GM23338 (cell line): ENCODE measurements around the gene MAP3K5.

Source experiments
- CREB1 ChIP-seq: fragments of 250-450 bp; sonication (Bioruptor Pico); IDR thresholded peaks from 2 replicates; pipeline ENCODE4 v1.5.0; 2020; ENCODE audit warnings: low read depth, mild to moderate bottlenecking, moderate library complexity
- EZH2 ChIP-seq: fragments of 200-600 bp; sonication (generic); IDR thresholded peaks from one replicate; pipeline ENCODE4 v1.8.0; 2017; ENCODE audit warnings: antibody characterized with exemption, mild to moderate bottlenecking, low read depth; ENCODE audit not compliant: unreplicated experiment
- POLR2AphosphoS5 ChIP-seq: IDR thresholded peaks from 2 replicates; pipeline ENCODE4 v1.6.1; 2016; ENCODE audit warnings: antibody characterized with exemption, low read depth
- REST ChIP-seq: IDR thresholded peaks from one replicate; pipeline ENCODE4 v1.6.1; 2018; ENCODE audit warnings: antibody characterized with exemption; ENCODE audit not compliant: unreplicated experiment
- STAT1 ChIP-seq: IDR thresholded peaks from one replicate; pipeline ENCODE4 v1.6.1; 2016; ENCODE audit warnings: antibody characterized with exemption; ENCODE audit not compliant: unreplicated experiment
- ZNF114 ChIP-seq: fragments of 250-450 bp; sonication (Bioruptor Pico); IDR thresholded peaks from 2 replicates; pipeline ENCODE4 v1.5.0; 2020; ENCODE audit warnings: mild to moderate bottlenecking, moderate library complexity
- TF ChIP-seq, protein P1 (sequence below), 2 experiments: fragments of 200-600 bp in 1 of 2; sonication (generic) in 1 of 2; conservative IDR thresholded peaks; 2 replicates each; pipeline versions ENCODE4 v1.5.1 to v1.6.1; 2016 to 2017; ENCODE audit warnings: antibody characterized with exemption in 2 of 2, low read depth in 2 of 2, mild to moderate bottlenecking in 2 of 2, moderate library complexity in 1 of 2
- TF ChIP-seq, protein P2 (sequence below): IDR thresholded peaks from 2 replicates; pipeline ENCODE4 v1.6.1; 2016; ENCODE audit warnings: antibody characterized with exemption

GRCh38 chr6:136566007-136566487 is 226.2 kb downstream of the MAP3K5 start:
- TF ChIP-seq, protein P1, sequence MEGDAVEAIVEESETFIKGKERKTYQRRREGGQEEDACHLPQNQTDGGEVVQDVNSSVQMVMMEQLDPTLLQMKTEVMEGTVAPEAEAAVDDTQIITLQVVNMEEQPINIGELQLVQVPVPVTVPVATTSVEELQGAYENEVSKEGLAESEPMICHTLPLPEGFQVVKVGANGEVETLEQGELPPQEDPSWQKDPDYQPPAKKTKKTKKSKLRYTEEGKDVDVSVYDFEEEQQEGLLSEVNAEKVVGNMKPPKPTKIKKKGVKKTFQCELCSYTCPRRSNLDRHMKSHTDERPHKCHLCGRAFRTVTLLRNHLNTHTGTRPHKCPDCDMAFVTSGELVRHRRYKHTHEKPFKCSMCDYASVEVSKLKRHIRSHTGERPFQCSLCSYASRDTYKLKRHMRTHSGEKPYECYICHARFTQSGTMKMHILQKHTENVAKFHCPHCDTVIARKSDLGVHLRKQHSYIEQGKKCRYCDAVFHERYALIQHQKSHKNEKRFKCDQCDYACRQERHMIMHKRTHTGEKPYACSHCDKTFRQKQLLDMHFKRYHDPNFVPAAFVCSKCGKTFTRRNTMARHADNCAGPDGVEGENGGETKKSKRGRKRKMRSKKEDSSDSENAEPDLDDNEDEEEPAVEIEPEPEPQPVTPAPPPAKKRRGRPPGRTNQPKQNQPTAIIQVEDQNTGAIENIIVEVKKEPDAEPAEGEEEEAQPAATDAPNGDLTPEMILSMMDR (conservative IDR thresholded peaks at IDR 0.05; ENCODE audit: low read depth in 2 of 2): no peak
- TF ChIP-seq REST (no peak), STAT1 (no peak), POLR2AphosphoS5 (no peak), ZNF114 (CRISPR knock-in tag) (no peak), EZH2 (no peak), CREB1 (CRISPR knock-in tag) (no peak)
- TF ChIP-seq, protein P2, sequence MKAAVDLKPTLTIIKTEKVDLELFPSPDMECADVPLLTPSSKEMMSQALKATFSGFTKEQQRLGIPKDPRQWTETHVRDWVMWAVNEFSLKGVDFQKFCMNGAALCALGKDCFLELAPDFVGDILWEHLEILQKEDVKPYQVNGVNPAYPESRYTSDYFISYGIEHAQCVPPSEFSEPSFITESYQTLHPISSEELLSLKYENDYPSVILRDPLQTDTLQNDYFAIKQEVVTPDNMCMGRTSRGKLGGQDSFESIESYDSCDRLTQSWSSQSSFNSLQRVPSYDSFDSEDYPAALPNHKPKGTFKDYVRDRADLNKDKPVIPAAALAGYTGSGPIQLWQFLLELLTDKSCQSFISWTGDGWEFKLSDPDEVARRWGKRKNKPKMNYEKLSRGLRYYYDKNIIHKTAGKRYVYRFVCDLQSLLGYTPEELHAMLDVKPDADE: no peak
